Mammary epithelial cell (primary cell): ENCODE data around the gene KRTAP12-4.

Experiments
- EZH2 ChIP-seq: IDR thresholded peaks from 2 replicates; pipeline ENCODE4 v1.6.1; 2012; ENCODE audit warnings: low read length, inconsistent platforms, borderline replicate concordance
- TF ChIP-seq, protein P1 (sequence below), 2 donors: IDR thresholded peaks in 1 of 2; conservative IDR thresholded peaks in 1 of 2; 2 replicates each; pipeline ENCODE4 v1.5.1; 2011 to 2012; ENCODE audit warnings: inconsistent platforms in 2 of 2, low read length in 2 of 2, mild to moderate bottlenecking in 2 of 2, control low read depth in 1 of 2, low read depth in 1 of 2; ENCODE audit not compliant: insufficient read depth in 1 of 2; ENCODE audit errors: extremely low read depth in 1 of 2

DNA sequence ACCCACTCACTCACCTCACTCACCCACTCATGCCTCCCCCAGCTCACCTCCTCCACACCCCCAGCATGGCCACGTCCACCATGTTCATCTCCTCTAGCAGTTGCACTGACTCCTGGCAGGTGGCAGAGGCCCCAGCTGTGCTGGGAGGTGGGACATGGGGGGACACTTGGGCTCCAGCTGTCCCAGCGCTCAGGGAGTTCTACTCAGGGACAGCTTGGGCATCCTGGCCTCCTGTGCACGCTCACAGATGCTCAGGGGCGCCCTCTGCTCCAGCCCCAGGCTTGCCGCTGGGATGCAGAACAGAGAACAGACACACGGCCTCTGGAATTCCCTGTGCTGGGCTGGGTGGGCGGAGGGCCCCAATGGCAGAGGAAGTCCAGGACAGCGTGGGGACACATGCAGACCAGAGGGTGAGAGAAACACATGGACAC is 37.4 kb downstream of the KRTAP12-4 start:
- TF ChIP-seq, protein P1, sequence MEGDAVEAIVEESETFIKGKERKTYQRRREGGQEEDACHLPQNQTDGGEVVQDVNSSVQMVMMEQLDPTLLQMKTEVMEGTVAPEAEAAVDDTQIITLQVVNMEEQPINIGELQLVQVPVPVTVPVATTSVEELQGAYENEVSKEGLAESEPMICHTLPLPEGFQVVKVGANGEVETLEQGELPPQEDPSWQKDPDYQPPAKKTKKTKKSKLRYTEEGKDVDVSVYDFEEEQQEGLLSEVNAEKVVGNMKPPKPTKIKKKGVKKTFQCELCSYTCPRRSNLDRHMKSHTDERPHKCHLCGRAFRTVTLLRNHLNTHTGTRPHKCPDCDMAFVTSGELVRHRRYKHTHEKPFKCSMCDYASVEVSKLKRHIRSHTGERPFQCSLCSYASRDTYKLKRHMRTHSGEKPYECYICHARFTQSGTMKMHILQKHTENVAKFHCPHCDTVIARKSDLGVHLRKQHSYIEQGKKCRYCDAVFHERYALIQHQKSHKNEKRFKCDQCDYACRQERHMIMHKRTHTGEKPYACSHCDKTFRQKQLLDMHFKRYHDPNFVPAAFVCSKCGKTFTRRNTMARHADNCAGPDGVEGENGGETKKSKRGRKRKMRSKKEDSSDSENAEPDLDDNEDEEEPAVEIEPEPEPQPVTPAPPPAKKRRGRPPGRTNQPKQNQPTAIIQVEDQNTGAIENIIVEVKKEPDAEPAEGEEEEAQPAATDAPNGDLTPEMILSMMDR (conservative IDR thresholded peaks at IDR 0.05 in 1 of 2, IDR thresholded peaks at IDR 0.05 in 1 of 2; ENCODE audit: extremely low read depth in 1 of 2, insufficient read depth in 1 of 2, low read depth in 1 of 2, low read length in 2 of 2) = no peak
- TF ChIP-seq EZH2 = no peak
